Mesenchymal stem cell (in vitro differentiated cells and primary cell): Measurements from ENCODE around the gene EDRF1.

ENCODE experiments used
- DNase-seq: peaks from one replicate; pipeline ENCODE4 v3.0.0-alpha.2; 2013
- H2AFZ ChIP-seq: one replicate; pipeline ENCODE4 v1.6.1; 2013; ENCODE audit warnings: low read depth, mild to moderate bottlenecking, control low read depth, inconsistent platforms, low read length, moderate library complexity
- H2AK5ac ChIP-seq: 2 replicates; pipeline ENCODE4 v1.6.1; 2013; ENCODE audit warnings: low read length, moderate library complexity, mild to moderate bottlenecking, inconsistent platforms; ENCODE audit not compliant: severe bottlenecking
- H2BK120ac ChIP-seq: one replicate; pipeline ENCODE4 v1.6.1; 2013; ENCODE audit warnings: low read depth, mild to moderate bottlenecking, inconsistent platforms, low read length, moderate library complexity
- H2BK12ac ChIP-seq, 2 experiments: one replicate each; pipeline ENCODE4 v1.6.1; 2013; ENCODE audit warnings: inconsistent platforms in 2 of 2, low read length in 2 of 2, mild to moderate bottlenecking in 2 of 2, moderate library complexity in 2 of 2, control low read depth in 1 of 2
- H2BK15ac ChIP-seq: one replicate; pipeline ENCODE4 v1.6.1; 2013; ENCODE audit warnings: mild to moderate bottlenecking, low read depth, inconsistent platforms; ENCODE audit not compliant: poor library complexity, severe bottlenecking
- H2BK5ac ChIP-seq: 2 replicates; pipeline ENCODE4 v1.6.1; 2013; ENCODE audit warnings: low read depth, mild to moderate bottlenecking, low read length, control low read depth, inconsistent platforms; ENCODE audit not compliant: poor library complexity, severe bottlenecking
- H3K14ac ChIP-seq, 2 experiments: one replicate each; pipeline ENCODE4 v1.6.1; 2013; ENCODE audit warnings: inconsistent platforms in 2 of 2, low read length in 2 of 2, control low read depth in 1 of 2, mild to moderate bottlenecking in 1 of 2, moderate library complexity in 1 of 2
- H3K18ac ChIP-seq, 2 experiments: one replicate each; pipeline ENCODE4 v1.6.1; 2013; ENCODE audit warnings: inconsistent platforms in 2 of 2, low read length in 2 of 2, control low read depth in 1 of 2, low read depth in 1 of 2, mild to moderate bottlenecking in 1 of 2
- H3K23ac ChIP-seq, 2 experiments: one replicate each; pipeline ENCODE4 v1.6.1; 2013; ENCODE audit warnings: inconsistent platforms in 2 of 2, low read length in 2 of 2, mild to moderate bottlenecking in 2 of 2, moderate library complexity in 2 of 2, control low read depth in 1 of 2
- H3K27ac ChIP-seq: 2 replicates; pipeline ENCODE4 v1.5.1; 2013; ENCODE audit warnings: mild to moderate bottlenecking, moderate library complexity, low read length, control low read depth, inconsistent platforms; ENCODE audit not compliant: poor library complexity, severe bottlenecking
- H3K27me3 ChIP-seq, 2 experiments: 2 replicates each; pipeline versions ENCODE4 v1.6.1 to v1.7.0; 2013; ENCODE audit warnings: low read length in 2 of 2, mild to moderate bottlenecking in 2 of 2, moderate library complexity in 2 of 2, control low read depth in 1 of 2, inconsistent platforms in 1 of 2; ENCODE audit not compliant: control insufficient read depth in 1 of 2, insufficient read depth in 1 of 2
- H3K36me3 ChIP-seq, 2 experiments: 2 replicates each; pipeline versions ENCODE4 v1.6.1 to v1.7.0; 2013; ENCODE audit warnings: low read length in 2 of 2, control low read depth in 1 of 2, inconsistent platforms in 1 of 2, low read depth in 1 of 2, mild to moderate bottlenecking in 1 of 2; ENCODE audit not compliant: insufficient read depth in 2 of 2, control insufficient read depth in 1 of 2
- H3K4ac ChIP-seq, 2 experiments: one replicate each; pipeline ENCODE4 v1.6.1; 2013; ENCODE audit warnings: inconsistent platforms in 2 of 2, low read length in 2 of 2, mild to moderate bottlenecking in 2 of 2, moderate library complexity in 2 of 2, control low read depth in 1 of 2, low read depth in 1 of 2
- H3K4me1 ChIP-seq: 2 replicates; pipeline ENCODE4 v1.6.1; 2013; ENCODE audit warnings: low read depth, low read length, control low read depth; ENCODE audit not compliant: control insufficient read depth, insufficient read depth
- H3K4me2 ChIP-seq: 2 replicates; pipeline ENCODE4 v1.6.1; 2013; ENCODE audit warnings: low read length, mild to moderate bottlenecking, inconsistent platforms; ENCODE audit not compliant: poor library complexity, severe bottlenecking
- H3K4me3 ChIP-seq, 2 experiments: 2 replicates each; pipeline versions ENCODE4 v1.5.1 to v1.7.0; 2013; ENCODE audit warnings: low read length in 2 of 2, mild to moderate bottlenecking in 2 of 2, control low read depth in 1 of 2, low read depth in 1 of 2; ENCODE audit not compliant: insufficient read depth in 1 of 2
- H3K79me1 ChIP-seq: replicated peaks from 2 replicates; pipeline ENCODE4 v1.6.1; 2013; ENCODE audit warnings: mild to moderate bottlenecking, control low read depth, low read length, inconsistent platforms; ENCODE audit not compliant: poor library complexity, severe bottlenecking
- H3K9ac ChIP-seq: 2 replicates; pipeline ENCODE4 v1.7.0; 2013; ENCODE audit warnings: mild to moderate bottlenecking, low read length, moderate library complexity
- H3K9me3 ChIP-seq: 2 replicates; pipeline ENCODE4 v1.7.0; 2013; ENCODE audit warnings: mild to moderate bottlenecking, low read length; ENCODE audit not compliant: control insufficient read depth
- H4K8ac ChIP-seq: one replicate; pipeline ENCODE4 v1.6.1; 2013; ENCODE audit warnings: inconsistent platforms, mild to moderate bottlenecking, low read length, moderate library complexity
- H4K91ac ChIP-seq: one replicate; pipeline ENCODE4 v1.6.1; 2013; ENCODE audit warnings: mild to moderate bottlenecking, low read length, inconsistent platforms
- WGBS: methylation state at CpG from one replicate; pipeline ENCODE4 v1.1.7; 2013; ENCODE audit warnings: mixed read lengths; 5-methylcytosine and 5-hydroxymethylcytosine counted together

Gene EDRF1

DNA sequence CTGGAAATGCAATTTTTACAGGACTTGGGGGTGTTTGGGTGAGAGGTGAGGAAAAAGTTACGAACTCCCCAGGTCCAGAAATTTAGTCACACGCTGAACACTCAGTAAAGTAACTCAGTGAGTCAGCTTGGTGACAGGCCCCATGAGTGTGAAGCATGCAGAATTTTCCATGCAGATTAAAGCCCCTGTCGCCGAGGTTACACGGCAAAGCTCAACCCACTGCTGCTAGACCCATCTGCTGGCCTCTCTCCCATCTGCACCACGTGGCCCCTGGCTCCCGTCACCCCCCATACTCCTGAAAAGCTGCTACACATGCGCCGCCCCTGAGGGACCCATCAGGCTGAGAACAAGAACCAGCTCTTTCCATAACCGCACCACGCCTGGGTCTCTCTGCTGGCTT, 63.1 kb downstream of the EDRF1 start:
- no peak overlapping the region for H2BK5ac ChIP-seq
- H3K9me3 ChIP-seq, result no peaks in the 10 kb centered on the region
- peak; percentile 10 for DNase-seq
- H3K9ac ChIP-seq, result no peak overlapping the region
- no peak overlapping the region for H3K27ac ChIP-seq
- no peak overlapping the region for H3K4me2 ChIP-seq
- no peaks in the 10 kb centered on the region for H3K79me1 ChIP-seq
- H3K4me3 ChIP-seq, result no peak overlapping the region
- no peak overlapping the region for H4K91ac ChIP-seq
- H2AFZ ChIP-seq, result no peak overlapping the region
- no peak overlapping the region for H3K4ac ChIP-seq
- H3K18ac ChIP-seq, result no peak overlapping the region
- H2AK5ac ChIP-seq, result no peak overlapping the region
- no peak overlapping the region for H2BK120ac ChIP-seq
- H2BK15ac ChIP-seq, result no peak overlapping the region
- no peak overlapping the region for H3K14ac ChIP-seq
- H3K4me1 ChIP-seq, result peaks cover 5% of the 10 kb centered on the region
- peaks cover 0 to 3% of the 10 kb centered on the region in 2 experiments for H3K36me3 ChIP-seq
- no peak overlapping the region for H3K23ac ChIP-seq
- 91% methylated on average over 11 of the region's 11 CpGs for WGBS
- peaks cover under 1 to 11% of the 10 kb centered on the region in 2 experiments for H3K27me3 ChIP-seq
- no peak overlapping the region for H2BK12ac ChIP-seq
- no peak overlapping the region for H4K8ac ChIP-seq

DNA sequence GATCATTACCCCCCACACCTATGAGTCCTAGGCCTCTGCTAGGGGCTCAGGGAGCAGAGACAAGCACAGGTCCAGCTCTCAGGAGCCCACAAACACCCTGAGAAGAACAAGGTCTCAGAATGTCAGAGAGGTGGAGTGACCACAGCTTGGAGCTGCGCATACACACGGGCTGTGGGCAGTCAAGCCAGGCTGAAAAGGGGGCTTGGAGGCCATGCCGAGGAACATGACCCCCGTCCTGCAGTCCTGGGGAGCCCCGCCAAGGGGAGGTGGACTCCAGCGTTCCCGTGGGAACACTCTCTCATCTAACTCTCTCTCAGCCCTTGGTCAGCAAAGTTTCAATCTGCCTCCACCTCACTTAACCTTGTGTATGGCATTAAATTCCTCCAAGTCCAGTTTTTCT, 63.9 kb downstream of the EDRF1 start:
- H3K9me3 ChIP-seq, result no peaks in the 10 kb centered on the region
- H3K4me2 ChIP-seq, result no peak overlapping the region
- H3K36me3 ChIP-seq, result peaks cover 4 to 7% of the 10 kb centered on the region in 2 experiments
- peaks cover 0 to 6% of the 10 kb centered on the region in 2 experiments for H3K27me3 ChIP-seq
- no peak overlapping the region for H3K18ac ChIP-seq
- no peak for DNase-seq
- no peaks in the 10 kb centered on the region for H3K79me1 ChIP-seq
- H4K91ac ChIP-seq, result no peak overlapping the region
- no peak overlapping the region for H3K14ac ChIP-seq
- 98% methylated on average over 7 of the region's 7 CpGs for WGBS
- no peak overlapping the region for H3K27ac ChIP-seq
- H3K9ac ChIP-seq, result no peak overlapping the region
- peaks cover 5% of the 10 kb centered on the region for H3K4me1 ChIP-seq
- no peak overlapping the region for H3K4ac ChIP-seq
- no peak overlapping the region for H2BK12ac ChIP-seq
- H2BK15ac ChIP-seq, result no peak overlapping the region
- H3K23ac ChIP-seq, result no peak overlapping the region
- no peak overlapping the region for H2AK5ac ChIP-seq
- no peak overlapping the region for H3K4me3 ChIP-seq
- H2BK120ac ChIP-seq, result no peak overlapping the region
- H4K8ac ChIP-seq, result no peak overlapping the region
- no peak overlapping the region for H2BK5ac ChIP-seq
- H2AFZ ChIP-seq, result no peak overlapping the region

DNA sequence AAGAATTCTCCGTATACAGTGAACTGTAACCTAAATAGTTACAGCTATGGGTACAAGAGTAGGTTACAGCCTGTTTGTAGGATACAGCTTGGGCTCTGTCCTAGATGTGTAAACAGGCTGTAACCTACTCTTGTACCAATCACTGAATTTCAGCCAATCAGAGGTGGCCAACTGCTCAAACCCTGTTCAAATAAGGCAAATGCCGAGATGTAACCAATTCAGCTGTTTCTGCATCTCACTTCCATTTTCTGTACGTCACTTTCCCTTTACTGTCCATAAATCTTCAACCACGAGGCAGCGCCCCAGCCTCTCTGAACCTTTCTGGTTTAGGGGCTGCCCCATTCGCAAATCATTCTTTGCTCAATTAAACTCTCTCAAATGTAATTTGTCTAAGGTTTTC, 64.4 kb downstream of the EDRF1 start:
- H3K4ac ChIP-seq, result no peak overlapping the region
- no peak overlapping the region for H3K4me3 ChIP-seq
- no peak overlapping the region for H2BK12ac ChIP-seq
- no peak overlapping the region for H3K14ac ChIP-seq
- DNase-seq, result no peak
- no peak overlapping the region for H3K4me2 ChIP-seq
- H3K18ac ChIP-seq, result no peak overlapping the region
- no peak overlapping the region for H4K91ac ChIP-seq
- no peaks in the 10 kb centered on the region for H3K79me1 ChIP-seq
- H2AK5ac ChIP-seq, result no peak overlapping the region
- H3K23ac ChIP-seq, result no peak overlapping the region
- H2BK5ac ChIP-seq, result no peak overlapping the region
- H2AFZ ChIP-seq, result no peak overlapping the region
- H3K36me3 ChIP-seq, result peaks cover 9 to 13% of the 10 kb centered on the region in 2 experiments
- H2BK120ac ChIP-seq, result no peak overlapping the region
- no peaks in the 10 kb centered on the region for H3K9me3 ChIP-seq
- 80% methylated on average over 4 of the region's 6 CpGs for WGBS
- H2BK15ac ChIP-seq, result no peak overlapping the region
- peaks cover 9% of the 10 kb centered on the region for H3K4me1 ChIP-seq
- H4K8ac ChIP-seq, result no peak overlapping the region
- H3K9ac ChIP-seq, result no peak overlapping the region
- H3K27ac ChIP-seq, result no peak overlapping the region
- H3K27me3 ChIP-seq, result peaks cover 0 to 6% of the 10 kb centered on the region in 2 experiments

DNA sequence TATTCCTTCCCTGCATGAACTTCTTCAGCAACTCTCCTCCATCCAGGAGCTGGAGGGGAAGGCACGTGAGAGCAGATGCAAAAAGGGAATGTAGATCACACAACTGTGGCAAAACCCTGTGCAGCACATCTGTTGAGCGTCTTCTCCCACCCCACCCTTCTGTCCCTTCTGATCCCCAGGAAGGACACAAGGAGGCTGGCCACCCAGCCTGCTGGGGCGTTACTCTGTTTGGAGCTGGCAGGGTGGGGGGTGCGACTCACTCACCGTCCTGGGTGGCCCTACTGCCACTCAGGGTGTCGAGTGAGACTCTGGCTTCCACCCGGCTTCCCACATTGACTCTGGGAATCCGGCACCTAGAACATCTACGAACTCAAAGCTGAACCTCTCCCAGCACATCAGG, 66.3 kb downstream of the EDRF1 start:
- Histone ChIP-seq H2AFZ (no peak overlapping the region), H2BK12ac (no peak overlapping the region), H2BK15ac (peak overlapping the region; percentile 30), H3K4me2 (no peak overlapping the region), H3K9me3 (no peaks in the 10 kb centered on the region), H3K23ac (no peak overlapping the region), H4K8ac (no peak overlapping the region), H3K14ac (no peak overlapping the region), H3K4ac (no peak overlapping the region), H2AK5ac (no peak overlapping the region), H3K79me1 (no peaks in the 10 kb centered on the region), H3K4me3 (no peak overlapping the region), H2BK120ac (no peak overlapping the region), H4K91ac (no peak overlapping the region), H3K27ac (no peak overlapping the region), H3K9ac (no peak overlapping the region), H2BK5ac (no peak overlapping the region), H3K27me3 (no peaks in the 10 kb centered on the region), H3K18ac (no peak overlapping the region), H3K36me3 (peaks cover 20 to 23% of the 10 kb centered on the region in 2 experiments), H3K4me1 (peaks cover 9% of the 10 kb centered on the region)
- WGBS, result 98% methylated on average over 5 of the region's 9 CpGs
- no peak for DNase-seq
